MM.1S (cell line): ENCODE measurements around the gene CYB561A3.

Experiments
- CTCF ChIP-seq: fragments of 300-600 bp; sonication (generic); IDR thresholded peaks from 2 replicates; pipeline ENCODE4 v1.5.1; 2016; ENCODE audit warnings: antibody characterized with exemption, low read length, mixed read lengths
- EZH2 ChIP-seq: fragments of 300-600 bp; sonication (generic); optimal IDR thresholded peaks from 2 replicates; pipeline ENCODE3; 2017; ENCODE audit warnings: low read depth, mild to moderate bottlenecking, antibody characterized with exemption, low read length, mixed read lengths
- EZH2phosphoT487 ChIP-seq: fragments of 300-600 bp; sonication (generic); IDR thresholded peaks from 2 replicates; pipeline ENCODE4 v1.6.1; 2018; ENCODE audit warnings: antibody characterized with exemption, low read length

- no peak for TF ChIP-seq CTCF
- TF ChIP-seq EZH2: no peak
- no peak for TF ChIP-seq EZH2phosphoT487
Observed at GRCh38 chr11:61325649-61326414, 35.9 kb downstream of the CYB561A3 start.
